Measurements from ENCODE around the gene ST8SIA3.

ST8SIA3 gene

GRCh38 chr18:57397440-57398132 is 45.2 kb downstream of the ST8SIA3 start:
- Histone ChIP-seq H3K4me1 (ENCODE audit: control insufficient read depth in 1 of 2, insufficient read depth in 2 of 2, low read length in 2 of 2) (no peaks in the 10 kb centered on the region), H3K9me3 (ENCODE audit: control insufficient read depth in 1 of 2, low read length in 2 of 2) (no peaks in the 10 kb centered on the region), H3K27me3 (ENCODE audit: control insufficient read depth in 1 of 2, insufficient read depth in 2 of 2, low read length in 2 of 2) (no peaks in the 10 kb centered on the region), H3K4me3 (ENCODE audit: low read depth in 1 of 2, low read length in 2 of 2) (no peak overlapping the region), H3K36me3 (ENCODE audit: control insufficient read depth in 1 of 2, insufficient read depth in 2 of 2, low read length in 2 of 2) (no peaks in the 10 kb centered on the region), H3K27ac (ENCODE audit: low read depth, low read length) (no peak overlapping the region), H3K9ac (ENCODE audit: low read depth in 1 of 2, low read length in 2 of 2) (no peak overlapping the region)

GRCh38 chr18:57404345-57404744 is 52.0 kb downstream of the ST8SIA3 start:
- Histone ChIP-seq H3K9ac (ENCODE audit: low read depth in 1 of 2, low read length in 2 of 2) (no peak overlapping the region), H3K4me1 (ENCODE audit: control insufficient read depth in 1 of 2, insufficient read depth in 2 of 2, low read length in 2 of 2) (no peaks in the 10 kb centered on the region), H3K36me3 (ENCODE audit: control insufficient read depth in 1 of 2, insufficient read depth in 2 of 2, low read length in 2 of 2) (no peaks in the 10 kb centered on the region), H3K4me3 (ENCODE audit: low read depth in 1 of 2, low read length in 2 of 2) (no peak overlapping the region), H3K27me3 (ENCODE audit: control insufficient read depth in 1 of 2, insufficient read depth in 2 of 2, low read length in 2 of 2) (no peaks in the 10 kb centered on the region), H3K27ac (ENCODE audit: low read depth, low read length) (no peak overlapping the region), H3K9me3 (ENCODE audit: control insufficient read depth in 1 of 2, low read length in 2 of 2) (no peaks in the 10 kb centered on the region)

GRCh38 chr18:57409650-57410049 is 57.3 kb downstream of the ST8SIA3 start:
- no peak overlapping the region for H3K4me3 ChIP-seq (ENCODE audit: low read depth in 1 of 2, low read length in 2 of 2)
- H3K36me3 ChIP-seq (ENCODE audit: control insufficient read depth in 1 of 2, insufficient read depth in 2 of 2, low read length in 2 of 2) = no peaks in the 10 kb centered on the region
- no peak overlapping the region for H3K9ac ChIP-seq (ENCODE audit: low read depth in 1 of 2, low read length in 2 of 2)
- H3K9me3 ChIP-seq (ENCODE audit: control insufficient read depth in 1 of 2, low read length in 2 of 2) = no peaks in the 10 kb centered on the region
- no peaks in the 10 kb centered on the region for H3K27me3 ChIP-seq (ENCODE audit: control insufficient read depth in 1 of 2, insufficient read depth in 2 of 2, low read length in 2 of 2)
- H3K27ac ChIP-seq (ENCODE audit: low read depth, low read length) = no peak overlapping the region
- no peaks in the 10 kb centered on the region for H3K4me1 ChIP-seq (ENCODE audit: control insufficient read depth in 1 of 2, insufficient read depth in 2 of 2, low read length in 2 of 2)

DNA sequence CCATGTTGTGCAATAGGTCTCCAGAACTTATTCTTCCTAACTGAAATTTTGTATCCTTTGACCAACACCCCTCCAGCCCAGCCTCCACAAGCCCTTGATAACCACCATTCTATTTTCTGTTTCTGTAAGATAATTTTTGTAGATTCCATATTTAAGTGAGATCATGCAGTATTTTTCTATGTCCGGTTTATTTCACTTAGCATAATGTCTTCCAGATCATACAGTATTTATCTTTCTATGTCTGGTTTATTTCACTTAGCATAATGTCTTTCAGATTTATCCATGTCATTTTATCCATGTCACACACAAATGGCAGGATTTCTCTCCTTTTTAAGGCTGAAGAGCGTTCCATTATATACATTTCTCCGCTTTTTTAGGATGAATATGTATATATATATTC is 58.4 kb downstream of the ST8SIA3 start:
- no peaks in the 10 kb centered on the region for H3K4me1 ChIP-seq (ENCODE audit: control insufficient read depth in 1 of 2, insufficient read depth in 2 of 2, low read length in 2 of 2)
- H3K9ac ChIP-seq (ENCODE audit: low read depth in 1 of 2, low read length in 2 of 2) = no peak overlapping the region
- H3K27ac ChIP-seq (ENCODE audit: low read depth, low read length) = no peak overlapping the region
- no peaks in the 10 kb centered on the region for H3K27me3 ChIP-seq (ENCODE audit: control insufficient read depth in 1 of 2, insufficient read depth in 2 of 2, low read length in 2 of 2)
- H3K4me3 ChIP-seq (ENCODE audit: low read depth in 1 of 2, low read length in 2 of 2) = no peak overlapping the region
- no peaks in the 10 kb centered on the region for H3K9me3 ChIP-seq (ENCODE audit: control insufficient read depth in 1 of 2, low read length in 2 of 2)
- H3K36me3 ChIP-seq (ENCODE audit: control insufficient read depth in 1 of 2, insufficient read depth in 2 of 2, low read length in 2 of 2) = no peaks in the 10 kb centered on the region

GRCh38 chr18:57416542-57416941 is 64.2 kb downstream of the ST8SIA3 start:
- no peaks in the 10 kb centered on the region for H3K4me1 ChIP-seq (ENCODE audit: control insufficient read depth in 1 of 2, insufficient read depth in 2 of 2, low read length in 2 of 2)
- H3K9me3 ChIP-seq (ENCODE audit: control insufficient read depth in 1 of 2, low read length in 2 of 2) = peaks cover 0 to 4% of the 10 kb centered on the region in 2 donors
- H3K27ac ChIP-seq (ENCODE audit: low read depth, low read length) = no peak overlapping the region
- H3K9ac ChIP-seq (ENCODE audit: low read depth in 1 of 2, low read length in 2 of 2) = no peak overlapping the region
- H3K4me3 ChIP-seq (ENCODE audit: low read depth in 1 of 2, low read length in 2 of 2) = no peak overlapping the region
- no peaks in the 10 kb centered on the region for H3K27me3 ChIP-seq (ENCODE audit: control insufficient read depth in 1 of 2, insufficient read depth in 2 of 2, low read length in 2 of 2)
- no peaks in the 10 kb centered on the region for H3K36me3 ChIP-seq (ENCODE audit: control insufficient read depth in 1 of 2, insufficient read depth in 2 of 2, low read length in 2 of 2)

Data from duodenal mucosa (tissue), 2 donors.